ENCODE measurements around the gene HTR3E. TPM values are rescaled to one million over a fixed set of nuclear protein-coding genes. Genes with fewer than 3 reads are reported as not detected.
"Not testable (repeated sequence)": the region's sequence is repeated elsewhere in the genome, so short reads cannot be mapped to it uniquely, and the experiment has no call there.

Gene HTR3E
- total and polyA plus RNA-seq, 3 donors from 2014 or later, result 0.31 to 0.63 TPM; not detected in 1

GRCh38 chr3:184062637-184063036, 34.2 kb upstream of the HTR3E start:
- Histone ChIP-seq H3K27ac (no peak overlapping the region), H3K4me3 (no peak overlapping the region), H3K36me3 (ENCODE audit: low read depth, missing control alignments) (no peaks in the 10 kb centered on the region), H3K4me1 (no peaks in the 10 kb centered on the region), H3K27me3 (no peaks in the 10 kb centered on the region), H3K9me3 (no peaks in the 10 kb centered on the region)
- no peak for DNase-seq
- TF ChIP-seq, protein P1, sequence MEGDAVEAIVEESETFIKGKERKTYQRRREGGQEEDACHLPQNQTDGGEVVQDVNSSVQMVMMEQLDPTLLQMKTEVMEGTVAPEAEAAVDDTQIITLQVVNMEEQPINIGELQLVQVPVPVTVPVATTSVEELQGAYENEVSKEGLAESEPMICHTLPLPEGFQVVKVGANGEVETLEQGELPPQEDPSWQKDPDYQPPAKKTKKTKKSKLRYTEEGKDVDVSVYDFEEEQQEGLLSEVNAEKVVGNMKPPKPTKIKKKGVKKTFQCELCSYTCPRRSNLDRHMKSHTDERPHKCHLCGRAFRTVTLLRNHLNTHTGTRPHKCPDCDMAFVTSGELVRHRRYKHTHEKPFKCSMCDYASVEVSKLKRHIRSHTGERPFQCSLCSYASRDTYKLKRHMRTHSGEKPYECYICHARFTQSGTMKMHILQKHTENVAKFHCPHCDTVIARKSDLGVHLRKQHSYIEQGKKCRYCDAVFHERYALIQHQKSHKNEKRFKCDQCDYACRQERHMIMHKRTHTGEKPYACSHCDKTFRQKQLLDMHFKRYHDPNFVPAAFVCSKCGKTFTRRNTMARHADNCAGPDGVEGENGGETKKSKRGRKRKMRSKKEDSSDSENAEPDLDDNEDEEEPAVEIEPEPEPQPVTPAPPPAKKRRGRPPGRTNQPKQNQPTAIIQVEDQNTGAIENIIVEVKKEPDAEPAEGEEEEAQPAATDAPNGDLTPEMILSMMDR (IDR thresholded peaks at IDR 0.05), result no peak
- TF ChIP-seq POLR2A (IDR thresholded peaks at IDR 0.05), result no peak
- intact Hi-C loops (cut with DNase I; ENCODE audit: low total_unique reads), result no loop called here

GRCh38 chr3:184066211-184066610, 30.7 kb upstream of the HTR3E start:
- intact Hi-C loops (cut with DNase I; ENCODE audit: low total_unique reads), result no loop called here
- 65 to 83% methylated on average over 2 of the region's 2 CpGs for WGBS, 2 donors

GRCh38 chr3:184067573-184068055, 29.2 kb upstream of the HTR3E start:
- no peak for DNase-seq
- no peaks in the 10 kb centered on the region for H3K9me3 ChIP-seq
- no peaks in the 10 kb centered on the region for H3K36me3 ChIP-seq (ENCODE audit: low read depth, missing control alignments)
- H3K4me3 ChIP-seq, result no peak overlapping the region
- H3K4me1 ChIP-seq, result no peaks in the 10 kb centered on the region
- TF ChIP-seq, protein P1 (IDR thresholded peaks at IDR 0.05), result no peak
- no peak for TF ChIP-seq POLR2A (IDR thresholded peaks at IDR 0.05)
- 68 to 74% methylated on average over 6 of the region's 6 CpGs for WGBS, 2 donors
- H3K27ac ChIP-seq, result no peak overlapping the region
- intact Hi-C loops (cut with DNase I; ENCODE audit: low total_unique reads), result no loop called here
- H3K27me3 ChIP-seq, result no peaks in the 10 kb centered on the region

More at GRCh38 chr3:184066211-184066610, 30.7 kb upstream of the HTR3E start:
- H3K27me3 ChIP-seq, result no peaks in the 10 kb centered on the region
- H3K27ac ChIP-seq, result no peak overlapping the region
- no peaks in the 10 kb centered on the region for H3K4me1 ChIP-seq
- no peak for DNase-seq
- H3K4me3 ChIP-seq, result no peak overlapping the region
- H3K9me3 ChIP-seq, result no peaks in the 10 kb centered on the region
- no peaks in the 10 kb centered on the region for H3K36me3 ChIP-seq (ENCODE audit: low read depth, missing control alignments)
- no peak for TF ChIP-seq POLR2A (IDR thresholded peaks at IDR 0.05)
- TF ChIP-seq, protein P1 (IDR thresholded peaks at IDR 0.05), result no peak

- Histone ChIP-seq H3K27ac (no peak overlapping the region), H3K36me3 (ENCODE audit: low read depth, missing control alignments) (no peaks in the 10 kb centered on the region), H3K27me3 (no peaks in the 10 kb centered on the region), H3K4me3 (no peak overlapping the region), H3K4me1 (no peaks in the 10 kb centered on the region), H3K9me3 (no peaks in the 10 kb centered on the region)
- no peak for DNase-seq
- TF ChIP-seq POLR2A (IDR thresholded peaks at IDR 0.05), result no peak
- TF ChIP-seq, protein P1 (IDR thresholded peaks at IDR 0.05), result no peak
- WGBS, 2 donors, result 90 to 93% methylated on average over 5 of the region's 5 CpGs
- intact Hi-C loops (cut with DNase I; ENCODE audit: low total_unique reads), result no loop called here
Observed at GRCh38 chr3:184068344-184068743, 28.5 kb upstream of the HTR3E start.

DNA sequence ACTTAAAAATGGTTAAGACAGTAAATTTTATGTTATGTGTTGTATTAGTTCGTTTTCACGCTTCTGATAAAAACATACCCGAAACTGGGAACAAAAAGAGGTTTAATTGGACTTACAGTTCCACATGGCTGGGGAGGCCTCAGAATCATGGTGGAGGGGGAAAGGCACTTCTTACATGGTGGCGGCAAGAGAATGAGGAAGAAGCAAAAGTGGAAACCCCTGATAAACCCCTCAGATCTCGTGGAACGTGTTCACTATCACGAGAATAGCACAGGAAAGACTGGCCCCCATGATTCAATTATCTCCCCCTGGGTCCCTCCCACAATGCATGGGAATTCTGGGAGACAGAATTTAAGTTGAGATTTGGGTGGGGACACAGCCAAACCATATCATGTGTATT, 25.7 kb upstream of the HTR3E start:
- H3K9me3 ChIP-seq; DNase-seq; H3K36me3 ChIP-seq (ENCODE audit: low read depth, missing control alignments); H3K27ac ChIP-seq; H3K4me1 ChIP-seq; H3K4me3 ChIP-seq; intact Hi-C loops (cut with DNase I; ENCODE audit: low total_unique reads); H3K27me3 ChIP-seq: not testable (repeated sequence)
- WGBS, 2 donors, result 93 to 98% methylated on average over 7 of the region's 7 CpGs
